Suprapubic skin (tissue), 4 donors: Measurements from ENCODE around the gene SHOC1. TPM values are rescaled to one million over a fixed set of nuclear protein-coding genes. Genes with fewer than 3 reads are reported as not detected.

ENCODE experiments used
- DNase-seq, 2 donors: peaks; one replicate each; pipeline ENCODE4 v3.0.0-alpha.2; 2019; ENCODE audit warnings: low spot score in 2 of 2
- H3K27ac ChIP-seq: fragments of 200-600 bp; sonication (generic); one replicate; pipeline ENCODE4 v1.5.1; 2019
- H3K27me3 ChIP-seq: fragments of 200-600 bp; sonication (generic); one replicate; pipeline ENCODE4 v1.5.1; 2019
- H3K36me3 ChIP-seq: fragments of 200-600 bp; sonication (generic); one replicate; pipeline ENCODE4 v1.5.1; 2019
- H3K4me1 ChIP-seq: fragments of 200-600 bp; sonication (generic); one replicate; pipeline ENCODE4 v1.5.1; 2019
- H3K4me3 ChIP-seq: fragments of 200-600 bp; sonication (generic); one replicate; pipeline ENCODE4 v1.5.1; 2019; ENCODE audit warnings: mild to moderate bottlenecking
- H3K9me3 ChIP-seq: fragments of 200-600 bp; sonication (generic); one replicate; pipeline ENCODE4 v1.5.1; 2019
- EP300 ChIP-seq: sonication (generic); formaldehyde crosslinking; IDR thresholded peaks from one replicate; pipeline ENCODE4 v1.6.1; 2017; ENCODE audit warnings: antibody characterized with exemption
- POLR2A ChIP-seq, 2 donors: fragments of 450-650 bp; IDR thresholded peaks; one replicate each; pipeline ENCODE4 v1.6.1; 2017; ENCODE audit warnings: antibody characterized with exemption in 2 of 2, mild to moderate bottlenecking in 2 of 2, moderate library complexity in 2 of 2
- POLR2AphosphoS5 ChIP-seq, 3 donors: sonication (generic); formaldehyde crosslinking; IDR thresholded peaks; one replicate each; pipeline ENCODE4 v1.6.1; 2017; ENCODE audit warnings: antibody characterized with exemption in 3 of 3
- WGBS: methylation state at CpG from one replicate; pipeline ENCODE4 v1.1.5; 2018; 5-methylcytosine and 5-hydroxymethylcytosine counted together
- total RNA-seq, 4 donors: library from RNA; depleted of rRNA; stranded (reverse); fragments of >200 nt; gene quantifications; one replicate each; pipeline ENCODE4 v1.1.0, GENCODE V29; 2016
- TF ChIP-seq, protein P1 (sequence below), 2 donors: fragments of 200-600 bp in 1 of 2; fragments of 450-650 bp in 1 of 2; sonication (generic) in 1 of 2; IDR thresholded peaks; one replicate each; pipeline ENCODE4 v1.5.1; 2016 to 2019; ENCODE audit warnings: antibody characterized with exemption in 2 of 2, mild to moderate bottlenecking in 1 of 2, moderate library complexity in 1 of 2

SHOC1 gene
- total RNA-seq, 4 donors from 2014 or later = 0.56 to 1.2 (median 0.98) TPM

DNA sequence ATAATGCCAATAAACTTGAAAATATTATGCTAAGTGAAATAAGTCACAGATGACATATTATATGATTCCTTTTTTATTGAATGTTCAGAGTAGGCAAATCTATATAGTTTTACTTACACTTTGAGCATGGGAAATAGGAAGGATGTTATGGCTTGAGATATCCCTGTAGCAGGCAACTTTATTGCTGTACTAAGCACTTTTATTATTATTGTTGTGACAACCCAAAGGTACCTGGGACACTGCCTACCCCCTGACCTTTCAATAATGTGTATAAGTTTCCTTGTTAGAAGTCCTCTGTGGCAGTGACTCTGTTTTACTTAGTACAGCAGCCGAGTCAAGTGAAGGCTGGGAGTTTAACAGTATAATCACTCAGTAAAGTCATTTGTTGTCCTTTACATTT is 39.9 kb downstream of the SHOC1 start:
- no peak for DNase-seq
- Histone ChIP-seq H3K27ac (no peak overlapping the region), H3K4me3 (no peak overlapping the region), H3K36me3 (no peaks in the 10 kb centered on the region), H3K27me3 (no peaks in the 10 kb centered on the region), H3K4me1 (no peaks in the 10 kb centered on the region), H3K9me3 (peaks cover 8% of the 10 kb centered on the region)
- TF ChIP-seq POLR2AphosphoS5 (IDR thresholded peaks at IDR 0.05) = no peak
- TF ChIP-seq, protein P1, sequence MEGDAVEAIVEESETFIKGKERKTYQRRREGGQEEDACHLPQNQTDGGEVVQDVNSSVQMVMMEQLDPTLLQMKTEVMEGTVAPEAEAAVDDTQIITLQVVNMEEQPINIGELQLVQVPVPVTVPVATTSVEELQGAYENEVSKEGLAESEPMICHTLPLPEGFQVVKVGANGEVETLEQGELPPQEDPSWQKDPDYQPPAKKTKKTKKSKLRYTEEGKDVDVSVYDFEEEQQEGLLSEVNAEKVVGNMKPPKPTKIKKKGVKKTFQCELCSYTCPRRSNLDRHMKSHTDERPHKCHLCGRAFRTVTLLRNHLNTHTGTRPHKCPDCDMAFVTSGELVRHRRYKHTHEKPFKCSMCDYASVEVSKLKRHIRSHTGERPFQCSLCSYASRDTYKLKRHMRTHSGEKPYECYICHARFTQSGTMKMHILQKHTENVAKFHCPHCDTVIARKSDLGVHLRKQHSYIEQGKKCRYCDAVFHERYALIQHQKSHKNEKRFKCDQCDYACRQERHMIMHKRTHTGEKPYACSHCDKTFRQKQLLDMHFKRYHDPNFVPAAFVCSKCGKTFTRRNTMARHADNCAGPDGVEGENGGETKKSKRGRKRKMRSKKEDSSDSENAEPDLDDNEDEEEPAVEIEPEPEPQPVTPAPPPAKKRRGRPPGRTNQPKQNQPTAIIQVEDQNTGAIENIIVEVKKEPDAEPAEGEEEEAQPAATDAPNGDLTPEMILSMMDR (IDR thresholded peaks at IDR 0.05) = no peak
- WGBS = 89% methylated on average over 1 of the region's 1 CpG

DNA sequence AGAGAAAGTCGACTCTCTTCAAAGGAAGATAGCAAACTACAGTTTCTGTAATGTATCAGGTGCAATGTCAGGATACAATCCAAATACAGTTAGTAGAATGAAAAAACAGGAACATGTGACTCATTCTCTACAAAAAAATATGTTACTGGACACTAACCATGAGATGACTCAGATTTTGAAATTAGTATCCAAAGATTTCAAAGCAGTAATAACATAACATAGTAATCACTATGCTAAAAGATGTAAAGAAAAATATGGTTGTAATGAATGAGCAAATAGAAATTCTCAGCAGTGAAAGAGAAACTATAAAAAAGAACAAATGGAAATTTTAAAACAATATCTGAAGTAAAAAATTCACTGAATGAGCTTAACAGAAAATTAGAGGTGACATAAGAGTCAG is 42.3 kb downstream of the SHOC1 start:
- TF ChIP-seq POLR2AphosphoS5 (IDR thresholded peaks at IDR 0.05) = no peak
- TF ChIP-seq, protein P1 (IDR thresholded peaks at IDR 0.05) = no peak
- TF ChIP-seq POLR2A (IDR thresholded peaks at IDR 0.05) = no peak
- no peak for TF ChIP-seq EP300
- no peak overlapping the region for H3K4me3 ChIP-seq
- H3K27ac ChIP-seq = no peak overlapping the region
- peaks cover 8% of the 10 kb centered on the region for H3K9me3 ChIP-seq
- WGBS = 92% methylated on average over 1 of the region's 1 CpG
- DNase-seq = no peak
- no peaks in the 10 kb centered on the region for H3K27me3 ChIP-seq
- no peaks in the 10 kb centered on the region for H3K36me3 ChIP-seq
- H3K4me1 ChIP-seq = no peaks in the 10 kb centered on the region

Other genes with a start within 250 kb of the SHOC1 start
- 10 to 100 TPM; 18.6 to 51.4 (median 42.4) TPM for gene PTGR1, start 195.3 kb downstream of the SHOC1 start, total RNA-seq
- gene DNAJC25, start 163.6 kb downstream of the SHOC1 start, total RNA-seq = 1 to 10 TPM; 3.7 to 6.4 (median 5.0) TPM
- gene GNG10, start 133.3 kb downstream of the SHOC1 start, total RNA-seq = 10 to 100 TPM; 15.1 to 21.6 (median 19.1) TPM
- gene UGCG, start 101.9 kb upstream of the SHOC1 start, total RNA-seq = 100 to 1,000 TPM in 2 of 4 donors, 10 to 100 TPM in 2; 50.0 to 134 (median 99.8) TPM